GM15510 (cell line): Measurements from ENCODE around the gene KNDC1.

Experiments used
- POLR2A ChIP-seq: IDR thresholded peaks from 3 replicates; pipeline ENCODE4 v1.6.1; 2011; ENCODE audit warnings: borderline replicate concordance; ENCODE audit not compliant: insufficient read length; ENCODE audit errors: extremely low read depth

Gene KNDC1

GRCh38 chr10:133183646-133184378, 23.8 kb downstream of the KNDC1 start:
- TF ChIP-seq POLR2A, result no peak

- TF ChIP-seq POLR2A, result no peak
Observed at GRCh38 chr10:133184591-133185244, 24.7 kb downstream of the KNDC1 start.

- TF ChIP-seq POLR2A, result no peak
Observed at GRCh38 chr10:133185421-133185820, 25.4 kb downstream of the KNDC1 start.

- TF ChIP-seq POLR2A, result no peak
Observed at GRCh38 chr10:133185916-133186315, 25.9 kb downstream of the KNDC1 start.

GRCh38 chr10:133186416-133187090, 26.5 kb downstream of the KNDC1 start:
- no peak for TF ChIP-seq POLR2A

- no peak for TF ChIP-seq POLR2A
Observed at GRCh38 chr10:133187091-133187905, 27.3 kb downstream of the KNDC1 start.

GRCh38 chr10:133187906-133188681, 28.1 kb downstream of the KNDC1 start:
- TF ChIP-seq POLR2A, result no peak

GRCh38 chr10:133189256-133189655, 29.2 kb downstream of the KNDC1 start:
- TF ChIP-seq POLR2A, result no peak

GRCh38 chr10:133189726-133190125, 29.7 kb downstream of the KNDC1 start:
- TF ChIP-seq POLR2A, result no peak

GRCh38 chr10:133190225-133190624, 30.2 kb downstream of the KNDC1 start:
- TF ChIP-seq POLR2A, result no peak

GRCh38 chr10:133191651-133192050, 31.6 kb downstream of the KNDC1 start:
- TF ChIP-seq POLR2A, result no peak

GRCh38 chr10:133194151-133194550, 34.1 kb downstream of the KNDC1 start:
- TF ChIP-seq POLR2A, result no peak

GRCh38 chr10:133195096-133195495, 35.1 kb downstream of the KNDC1 start:
- TF ChIP-seq POLR2A, result no peak

- no peak for TF ChIP-seq POLR2A
Observed at GRCh38 chr10:133195611-133196010, 35.6 kb downstream of the KNDC1 start.

GRCh38 chr10:133196221-133196915, 36.3 kb downstream of the KNDC1 start:
- no peak for TF ChIP-seq POLR2A
